ENCODE data around the gene RER1. TPM values are rescaled to one million over a fixed set of nuclear protein-coding genes. Genes with fewer than 3 reads are reported as not detected.

The RER1 gene
- total and polyA plus RNA-seq, 11 donors, result 43.3 to 124 (median 78.3) TPM

GRCh38 chr1:2446394-2446793, 54.8 kb downstream of the RER1 start:
- TF ChIP-seq POLR2A (IDR thresholded peaks at IDR 0.05), result no peak
- no peak for TF ChIP-seq CTCF (IDR thresholded peaks at IDR 0.05)
- intact Hi-C loops (cut with DNase I), result no loop called here
- Histone ChIP-seq H3K36me3 (no peaks in the 10 kb centered on the region), H3K4me3 (no peak overlapping the region), H3K9me3 (no peaks in the 10 kb centered on the region), H3K4me1 (peaks cover 0 to 10% (median 0%) of the 10 kb centered on the region in 12 donors), H3K27ac (no peak overlapping the region), H3K27me3 (peaks cover 32 to 79% (median 49%) of the 10 kb centered on the region in 9 donors)
- ATAC-seq (no peak), DNase-seq (no peak)
- WGBS, 4 donors, result 19 to 22% (median 21%) methylated on average over 10 to 13 of the region's 13 CpGs

DNA sequence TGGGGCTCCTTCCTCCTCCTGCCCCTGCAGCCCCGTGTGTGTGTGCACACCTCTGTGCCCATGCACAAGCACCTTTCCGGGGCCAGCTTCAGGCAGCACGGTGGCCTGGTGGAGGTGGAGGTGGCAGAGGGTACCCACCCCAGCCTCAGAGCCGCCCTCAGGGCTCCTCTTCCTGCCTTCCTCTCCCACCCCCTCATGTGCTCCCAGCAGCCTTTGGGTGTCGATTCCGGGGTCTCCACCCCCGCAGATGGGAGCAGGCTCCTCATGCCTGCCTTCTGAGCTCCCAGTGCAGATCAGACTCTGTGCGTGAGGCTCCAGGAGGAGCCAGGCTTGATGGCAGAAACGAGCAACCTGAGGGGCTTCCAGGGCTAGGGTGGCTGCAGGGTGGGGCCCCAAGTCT, 55.2 kb downstream of the RER1 start:
- ATAC-seq (no peak), DNase-seq (no peak)
- intact Hi-C loops (cut with DNase I), result no loop called here
- TF ChIP-seq POLR2A (IDR thresholded peaks at IDR 0.05) (no peak), CTCF (IDR thresholded peaks at IDR 0.05) (no peak)
- H3K9me3 ChIP-seq, result no peaks in the 10 kb centered on the region
- WGBS, 4 donors, result 20 to 50% (median 40%) methylated on average over 1 to 9 of the region's 9 CpGs
- no peaks in the 10 kb centered on the region for H3K36me3 ChIP-seq
- peaks cover 30 to 79% (median 48%) of the 10 kb centered on the region in 9 donors for H3K27me3 ChIP-seq
- peaks cover 0 to 10% (median 0%) of the 10 kb centered on the region in 12 donors for H3K4me1 ChIP-seq
- no peak overlapping the region for H3K4me3 ChIP-seq
- no peak overlapping the region for H3K27ac ChIP-seq

- Histone ChIP-seq H3K4me1 (peaks cover 0 to 10% (median 0%) of the 10 kb centered on the region in 12 donors), H3K9me3 (no peaks in the 10 kb centered on the region), H3K27ac (no peak overlapping the region), H3K4me3 (no peak overlapping the region), H3K36me3 (no peaks in the 10 kb centered on the region), H3K27me3 (peaks cover 34 to 79% (median 46%) of the 10 kb centered on the region in 9 donors)
- no peak for DNase-seq
- no peak for ATAC-seq
- TF ChIP-seq CTCF (IDR thresholded peaks at IDR 0.05) (no peak), POLR2A (IDR thresholded peaks at IDR 0.05) (no peak)
- WGBS, 4 donors, result 50 to 69% (median 60%) methylated on average over 11 to 23 of the region's 23 CpGs
- intact Hi-C loops (cut with DNase I), result no loop called here
Measured at GRCh38 chr1:2447276-2448097, 55.8 kb downstream of the RER1 start.

DNA sequence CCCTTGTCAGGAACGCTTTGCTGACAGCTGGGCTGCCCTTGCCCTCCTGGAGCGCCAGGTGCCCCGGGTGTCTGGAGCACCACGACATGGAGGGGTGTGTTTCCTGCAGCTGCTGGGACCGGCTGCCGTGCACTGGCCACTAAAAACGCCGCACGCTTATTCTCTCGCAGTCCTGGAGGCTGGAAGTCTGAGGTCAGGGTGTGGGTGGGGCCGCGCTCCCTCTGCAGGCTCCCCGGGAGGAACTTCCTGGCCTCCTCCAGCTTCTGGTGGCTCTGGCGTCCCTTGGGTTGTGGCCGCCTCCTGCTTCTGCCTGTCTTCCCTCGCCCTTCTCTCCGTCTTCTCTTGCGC, 56.4 kb downstream of the RER1 start:
- Histone ChIP-seq H3K4me3 (no peak overlapping the region), H3K36me3 (no peaks in the 10 kb centered on the region), H3K4me1 (peaks cover 0 to 10% (median 0%) of the 10 kb centered on the region in 12 donors), H3K27ac (no peak overlapping the region), H3K9me3 (no peaks in the 10 kb centered on the region), H3K27me3 (peaks cover 30 to 79% (median 47%) of the 10 kb centered on the region in 9 donors)
- no peak for DNase-seq
- intact Hi-C loops (cut with DNase I), result no loop called here
- ATAC-seq, result no peak
- TF ChIP-seq CTCF (IDR thresholded peaks at IDR 0.05) (no peak), POLR2A (IDR thresholded peaks at IDR 0.05) (no peak)
- 40 to 56% (median 47%) methylated on average over 17 to 18 of the region's 18 CpGs for WGBS, 4 donors

Data from heart left ventricle (tissue), 16 donors.